GM12878 (cell line): ENCODE data around the gene SLCO2B1. TPM values are rescaled to one million over a fixed set of nuclear protein-coding genes. Genes with fewer than 3 reads are reported as not detected.

Experiments used
- ATAC-seq: fragments of 200-7000 bp; cut with Tn5 transposase; 3 replicates; pipeline ENCODE4 v1.9.1; 2020; ENCODE audit warnings: mild to moderate bottlenecking, moderate library complexity
- BruUV-seq: library from RNA; stranded (reverse); fragments of 400-500 nt; replicated peaks from 2 replicates; lab custom pipeline; 2021; lab: Mats Ljungman, UMichigan
- CTCF ChIA-PET: fragments of 300-600 bp; sonication (Branson Sonifier 250); formaldehyde crosslinking; extraction: SDS; loops from one replicate; lab custom pipeline; 2021; ENCODE audit warnings: inconsistent platforms; lab: Yijun Ruan, JAX
- POLR2A ChIA-PET: fragments of 350-600 bp; formaldehyde crosslinking; extraction: SDS; loops from one replicate; lab custom pipeline; 2021; ENCODE audit warnings: inconsistent platforms; lab: Charles Lee
- RAD21 ChIA-PET: fragments of 300-600 bp; sonication (Branson Sonifier 250); formaldehyde crosslinking; loops from one replicate; lab custom pipeline; 2023; ENCODE audit warnings: antibody characterized with exemption; ENCODE audit not compliant: unreplicated experiment; lab: Charles Lee
- SMC1A ChIA-PET: fragments of 300-600 bp; sonication (Branson Sonifier 250); formaldehyde crosslinking; loops from one replicate; lab custom pipeline; 2023; ENCODE audit not compliant: unreplicated experiment, uncharacterized antibody; lab: Charles Lee
- DNase-seq: peaks from one replicate; pipeline ENCODE4 v3.0.0-alpha.2; 2011; ENCODE audit warnings: low read depth, low spot score
- FAIRE-seq: peaks from 3 replicates; lab custom pipeline; 2011; peaks lifted over from hg19 to GRCh38; lab: Jason Lieb, UNC
- H2AFZ ChIP-seq: 2 replicates; pipeline ENCODE4 v1.6.0; 2011; ENCODE audit warnings: low read depth, low read length, control low read depth; ENCODE audit not compliant: control insufficient read depth
- H3K27ac ChIP-seq: 2 replicates; pipeline ENCODE4 v1.5.1; 2011; ENCODE audit warnings: control low read depth; ENCODE audit not compliant: control insufficient read depth, insufficient read depth
- H3K27me3 ChIP-seq, 2 experiments: replicated peaks in 1 of 2; 2 replicates each; pipeline versions ENCODE4 v1.6.0 to v1.6.1; 2011; ENCODE audit warnings: low read length in 1 of 2; ENCODE audit not compliant: control insufficient read depth in 2 of 2, insufficient read depth in 2 of 2
- H3K36me3 ChIP-seq, 2 experiments: 2 replicates each; pipeline ENCODE4 v1.5.1; 2011; ENCODE audit warnings: low read length in 1 of 2; ENCODE audit not compliant: control insufficient read depth in 2 of 2, insufficient read depth in 2 of 2
- H3K4me1 ChIP-seq: 2 replicates; pipeline ENCODE4 v1.6.1; 2011; ENCODE audit warnings: mild to moderate bottlenecking, low read length, moderate library complexity, mixed read lengths; ENCODE audit not compliant: control insufficient read depth, insufficient read depth
- H3K4me2 ChIP-seq: 2 replicates; pipeline ENCODE4 v1.6.0; 2011; ENCODE audit warnings: control low read depth; ENCODE audit not compliant: control insufficient read depth, insufficient read depth
- H3K4me3 ChIP-seq: fragments of 200-600 bp; sonication (generic); 2 replicates; pipeline ENCODE4 v1.5.1; 2016
- H3K79me2 ChIP-seq: 2 replicates; pipeline ENCODE4 v1.6.0; 2011; ENCODE audit warnings: low read length; ENCODE audit not compliant: control insufficient read depth, insufficient read depth
- H3K9ac ChIP-seq: 2 replicates; pipeline ENCODE4 v1.8.0; 2011; ENCODE audit warnings: low read length, control low read depth, mixed read lengths; ENCODE audit not compliant: control insufficient read depth, insufficient read depth
- H3K9me3 ChIP-seq: replicated peaks from 3 replicates; pipeline ENCODE4 v1.5.1; 2011; ENCODE audit warnings: mild to moderate bottlenecking, low read length; ENCODE audit not compliant: control insufficient read depth, insufficient read depth
- H4K20me1 ChIP-seq: 2 replicates; pipeline ENCODE4 v1.6.0; 2011; ENCODE audit not compliant: control insufficient read depth, insufficient read depth
- ATF7 ChIP-seq: fragments of 450-650 bp; IDR thresholded peaks from 2 replicates; pipeline ENCODE4 v1.6.1; 2016; ENCODE audit warnings: low read depth, mild to moderate bottlenecking
- FOXK2 ChIP-seq: fragments of 450-650 bp; IDR thresholded peaks from 2 replicates; pipeline ENCODE4 v1.6.1; 2017; ENCODE audit warnings: mild to moderate bottlenecking, moderate library complexity
- MYC ChIP-seq: IDR thresholded peaks from 2 replicates; pipeline ENCODE4 v1.6.1; 2011; ENCODE audit warnings: mild to moderate bottlenecking, low read length, moderate library complexity, inconsistent platforms; ENCODE audit not compliant: insufficient read depth, insufficient replicate concordance, insufficient read length, severe bottlenecking
- PRDM15 ChIP-seq: fragments of 450-650 bp; formaldehyde crosslinking; IDR thresholded peaks from 2 replicates; pipeline ENCODE4 v1.4.0; 2020; ENCODE audit warnings: mild to moderate bottlenecking, moderate library complexity
- SKIL ChIP-seq: fragments of 450-650 bp; IDR thresholded peaks from 2 replicates; pipeline ENCODE4 v1.6.1; 2017; ENCODE audit warnings: mild to moderate bottlenecking, low read depth, inconsistent platforms; ENCODE audit not compliant: poor library complexity, severe bottlenecking
- SREBF1 ChIP-seq: IDR thresholded peaks from 2 replicates; pipeline ENCODE4 v1.6.1; 2012; ENCODE audit warnings: mild to moderate bottlenecking, low read length
- SUPT20H ChIP-seq: IDR thresholded peaks from 2 replicates; pipeline ENCODE4 v1.6.1; 2011; ENCODE audit warnings: low read depth, mild to moderate bottlenecking, low read length, moderate library complexity, borderline replicate concordance; ENCODE audit not compliant: control insufficient read depth
- SUZ12 ChIP-seq: fragments of 200-600 bp; sonication (generic); IDR thresholded peaks from one replicate; pipeline ENCODE4 v1.6.1; 2018; ENCODE audit warnings: antibody characterized with exemption, mild to moderate bottlenecking; ENCODE audit not compliant: unreplicated experiment
- WGBS: methylation state at CpG from one replicate; pipeline ENCODE4 v1.1.6; 2016; ENCODE audit warnings: low lambda C conversion rate; ENCODE audit not compliant: insufficient replicate concordance, insufficient coverage; ENCODE audit errors: missing lambda C conversion rate; 5-methylcytosine and 5-hydroxymethylcytosine counted together
- in situ Hi-C: fragments of 300-500 bp; cut with MboI; formaldehyde crosslinking; loops from 9 replicates; pipeline ENCODE4 v1.14.3; 2018; ENCODE audit warnings: mixed read lengths
- intact Hi-C: fragments of 100-400 bp; cut with micrococcal nuclease; formaldehyde crosslinking; loops from one replicate; pipeline ENCODE4 v1.14.2; 2022; ENCODE audit not compliant: unreplicated experiment
- polyA plus RNA-seq, 11 experiments: library from polyadenylated mRNA; depleted of rRNA in 4 of 11; unstranded in 6 of 11; stranded (reverse) in 5 of 11; fragments of >200 nt; fragmentation: Nextera tagmentation in 4 of 11; fragmentation: Illumina TruSeq in 1 of 11; extraction: Ambion mirVana in 4 of 11; extraction: Trizol in 1 of 11; gene quantifications; 1 replicate in 1 of 11; 2 replicates in 10 of 11; pipeline versions ENCODE4 v1.2.1 to v1.2.3, GENCODE V29; 2011 to 2016; ENCODE audit warnings: inconsistent platforms in 2 of 11, missing spikeins in 2 of 11, low read depth in 1 of 11
- total RNA-seq, 4 experiments: library from RNA; depleted of rRNA in 3 of 4; stranded (reverse); fragments of >200 nt in 3 of 4; fragmentation: Illumina TruSeq in 1 of 4; extraction: Trizol in 1 of 4; gene quantifications; 2 replicates each; pipeline versions ENCODE4 v1.2.1 to v1.2.3, GENCODE V29; 2013 to 2021

Gene SLCO2B1
- total and polyA plus RNA-seq, 10 of the 15 experiments (the other 5 are each of a cell fraction or from before 2014, with no cell fraction given) = 0.05 to 3.5 (median 0.93) TPM; not detected in 2

- POLR2A ChIA-PET = no interaction called here
- Histone ChIP-seq H2AFZ (no peak overlapping the region), H3K36me3 (no peaks in the 10 kb centered on the region), H3K4me3 (no peak overlapping the region), H3K27me3 (no peaks in the 10 kb centered on the region; a peak in 1 of 4 replicates), H4K20me1 (no peaks in the 10 kb centered on the region), H3K9me3 (no peaks in the 10 kb centered on the region), H3K4me2 (no peak overlapping the region), H3K4me1 (no peaks in the 10 kb centered on the region), H3K79me2 (no peaks in the 10 kb centered on the region), H3K9ac (no peak overlapping the region), H3K27ac (no peak overlapping the region)
- ATAC-seq (no peak), FAIRE-seq (no peak), DNase-seq (no peak)
- in situ Hi-C loops (no loop called here), intact Hi-C loops (no loop called here)
- no TSS peak for BruUV-seq
- CTCF ChIA-PET = interaction anchor here (0.6 to 1.6 kb wide), 4 partner anchors 19 to 98 kb away, joined by 3 to 5 read pairs (median 4); no protein-coding TSS in a partner anchor
- 2% methylated on average over 5 of the region's 5 CpGs for WGBS
- TF ChIP-seq FOXK2 (no peak), SUZ12 (no peak), SUPT20H (no peak), SREBF1 (no peak), SKIL (no peak), PRDM15 (CRISPR knock-in tag) (no peak), ATF7 (no peak), MYC (no peak)
- SMC1A ChIA-PET = no interaction called here
- RAD21 ChIA-PET = interaction anchor here (1.1 kb wide), 1 partner anchor 19 kb away, joined by 3 read pairs; no protein-coding TSS in a partner anchor
Observed at GRCh38 chr11:75223954-75224643, 73.2 kb downstream of the SLCO2B1 start.
